NT2/D1 (cell line): Measurements from ENCODE around the gene FMO1.

ENCODE experiments used
- SUZ12 ChIP-seq: IDR thresholded peaks from 2 replicates; pipeline ENCODE4 v1.6.1; 2011; ENCODE audit not compliant: insufficient read length, insufficient read depth; ENCODE audit errors: extremely low read depth
- YY1 ChIP-seq: IDR thresholded peaks from 2 replicates; pipeline ENCODE4 v1.6.1; 2011; ENCODE audit not compliant: insufficient read length, insufficient read depth
- ZNF274 ChIP-seq: IDR thresholded peaks from 2 replicates; pipeline ENCODE4 v1.6.1; 2011; ENCODE audit warnings: mild to moderate bottlenecking, low read depth, low read length

DNA sequence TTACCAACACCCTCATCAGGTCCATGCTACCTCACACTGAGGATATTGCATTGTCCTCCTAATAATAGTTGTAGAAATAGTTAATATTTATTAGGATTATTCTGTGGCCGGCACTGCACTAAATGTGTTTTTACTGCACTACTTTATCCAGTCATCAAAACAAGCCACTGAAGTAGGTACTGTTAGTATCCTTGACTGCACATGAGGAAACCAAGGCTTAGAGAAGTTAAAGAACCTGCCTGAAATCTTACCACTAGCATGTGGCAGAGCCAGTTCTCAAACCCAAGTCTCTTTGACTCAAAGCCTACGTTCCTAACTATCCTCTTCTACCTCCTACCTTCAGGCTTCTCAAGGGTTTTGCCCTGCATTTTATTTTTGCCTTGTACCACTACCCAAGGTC lies 30.9 kb downstream of the FMO1 start:
- TF ChIP-seq SUZ12 (no peak), YY1 (no peak), ZNF274 (no peak)
